Heart left ventricle (tissue), 13 donors: ENCODE results near the gene N4BP2L2.
"Not testable (repeated sequence)": the region's sequence is repeated elsewhere in the genome, so short reads cannot be mapped to it uniquely, and the experiment has no call there.

ENCODE experiments used
- POLR2A ChIP-seq, 2 donors: fragments of 450-650 bp; IDR thresholded peaks; one replicate each; pipeline ENCODE4 v1.6.1; 2017; ENCODE audit warnings: antibody characterized with exemption in 2 of 2, mild to moderate bottlenecking in 2 of 2, moderate library complexity in 2 of 2
- TF ChIP-seq, protein P1 (sequence below), 12 donors: fragments of 200-600 bp; sonication (generic) in 4 of 12; IDR thresholded peaks; one replicate each; pipeline versions ENCODE4 v1.5.0 to v1.8.0; 2018 to 2022; ENCODE audit warnings: antibody characterized with exemption in 12 of 12, mild to moderate bottlenecking in 5 of 12
- donor health status: ischemic (EF 13 %, LVEDD 7.1; RV severe dilation, severe dysfunction).
- donor health status: DM: no; HTN: yes; CAD: no.
- donor health status: DM: no; HTN: no; CAD: no.
- donor health status: ischemic (EF 25% LVEDD 6.9; RV normal size, moderate dysfunction).
- donor health status: ischemic (EF 25% LVEDD 5.7; RV mildly dilated, moderate dysfunction).
- donor health status: ischemic (EF 35%, LVEDD 5.7; RV mildly dilated, moderate dysfunction).
- donor health status: nonischemic (EF 11% LVEDD 7.7; RV severe dilation, severe dysfunction).
- donor health status: DM: yes; HTN: yes; CAD: no.
- donor health status: PGD.
- donor health status: ischemic (EF 29% LVEDD 5.4; RV normal size, mild dysfunction).
- donor health status: nonischemic (EF 23%, LVEDD 6.1; RV moderate dilation, normal function).

DNA sequence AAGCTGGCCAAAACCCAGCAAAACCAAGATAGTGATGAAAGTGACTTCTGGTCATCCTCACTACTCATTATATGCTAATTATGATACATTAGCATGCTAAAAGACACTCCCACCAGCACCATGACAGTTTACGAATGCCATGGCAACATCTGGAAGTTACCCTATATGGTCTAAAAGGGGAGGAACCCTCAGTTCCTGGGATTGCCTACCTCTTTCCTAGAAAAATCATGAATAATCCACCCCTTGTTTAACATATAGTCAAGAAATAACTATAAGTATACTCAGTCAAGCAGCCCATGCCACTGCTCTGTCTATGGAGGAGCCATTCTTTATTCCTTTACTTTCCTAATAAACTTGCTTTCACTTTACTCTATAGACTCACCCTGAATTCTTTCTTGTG is 22.2 kb upstream of the N4BP2L2 start:
- TF ChIP-seq, protein P1, sequence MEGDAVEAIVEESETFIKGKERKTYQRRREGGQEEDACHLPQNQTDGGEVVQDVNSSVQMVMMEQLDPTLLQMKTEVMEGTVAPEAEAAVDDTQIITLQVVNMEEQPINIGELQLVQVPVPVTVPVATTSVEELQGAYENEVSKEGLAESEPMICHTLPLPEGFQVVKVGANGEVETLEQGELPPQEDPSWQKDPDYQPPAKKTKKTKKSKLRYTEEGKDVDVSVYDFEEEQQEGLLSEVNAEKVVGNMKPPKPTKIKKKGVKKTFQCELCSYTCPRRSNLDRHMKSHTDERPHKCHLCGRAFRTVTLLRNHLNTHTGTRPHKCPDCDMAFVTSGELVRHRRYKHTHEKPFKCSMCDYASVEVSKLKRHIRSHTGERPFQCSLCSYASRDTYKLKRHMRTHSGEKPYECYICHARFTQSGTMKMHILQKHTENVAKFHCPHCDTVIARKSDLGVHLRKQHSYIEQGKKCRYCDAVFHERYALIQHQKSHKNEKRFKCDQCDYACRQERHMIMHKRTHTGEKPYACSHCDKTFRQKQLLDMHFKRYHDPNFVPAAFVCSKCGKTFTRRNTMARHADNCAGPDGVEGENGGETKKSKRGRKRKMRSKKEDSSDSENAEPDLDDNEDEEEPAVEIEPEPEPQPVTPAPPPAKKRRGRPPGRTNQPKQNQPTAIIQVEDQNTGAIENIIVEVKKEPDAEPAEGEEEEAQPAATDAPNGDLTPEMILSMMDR (IDR thresholded peaks at IDR 0.05) = not testable (repeated sequence)
- not testable (repeated sequence) for TF ChIP-seq POLR2A (IDR thresholded peaks at IDR 0.05)
